Loucy (cell line): ENCODE results near the gene ADAMTS8.

Experiments used
- H2AFZ ChIP-seq: fragments of 200-600 bp; sonication (generic); 2 replicates; pipeline ENCODE4 v1.6.0; 2016; ENCODE audit warnings: antibody characterized with exemption, mild to moderate bottlenecking, low read length, moderate library complexity
- H3F3A ChIP-seq: fragments of 200-600 bp; 2 replicates; pipeline ENCODE4 v1.6.0; 2016; ENCODE audit warnings: antibody characterized with exemption, low read depth, mild to moderate bottlenecking
- H3K27me3 ChIP-seq: fragments of 200-600 bp; sonication (generic); 2 replicates; pipeline ENCODE4 v1.6.1; 2014; ENCODE audit warnings: low read length, mild to moderate bottlenecking; ENCODE audit not compliant: insufficient read depth, poor library complexity, severe bottlenecking
- H3K36me3 ChIP-seq: fragments of 200-600 bp; sonication (generic); 2 replicates; pipeline ENCODE4 v1.6.1; 2016; ENCODE audit warnings: low read length; ENCODE audit not compliant: insufficient read depth
- H3K4me1 ChIP-seq: fragments of 200-600 bp; sonication (generic); 2 replicates; pipeline ENCODE4 v1.5.1; 2014; ENCODE audit warnings: low read length, mild to moderate bottlenecking; ENCODE audit not compliant: insufficient read depth, poor library complexity, severe bottlenecking
- H3K4me2 ChIP-seq: fragments of 200-600 bp; sonication (generic); 2 replicates; pipeline ENCODE4 v1.6.0; 2014; ENCODE audit warnings: antibody characterized with exemption, low read length, low read depth, mild to moderate bottlenecking; ENCODE audit not compliant: poor library complexity, severe bottlenecking
- H3K4me3 ChIP-seq: fragments of 200-600 bp; sonication (generic); 2 replicates; pipeline ENCODE4 v1.5.1; 2014; ENCODE audit warnings: low read length, mild to moderate bottlenecking, mixed read lengths; ENCODE audit not compliant: poor library complexity, severe bottlenecking
- H3K79me2 ChIP-seq: fragments of 200-600 bp; sonication (generic); 2 replicates; pipeline ENCODE4 v1.6.1; 2014; ENCODE audit warnings: low read length; ENCODE audit not compliant: insufficient read depth
- H3K9ac ChIP-seq: fragments of 200-600 bp; sonication (generic); 2 replicates; pipeline ENCODE4 v1.6.0; 2014; ENCODE audit warnings: mild to moderate bottlenecking, low read depth, low read length, moderate library complexity; ENCODE audit not compliant: poor library complexity, severe bottlenecking
- H3K9me2 ChIP-seq: fragments of 200-600 bp; sonication (generic); replicated peaks from 2 replicates; pipeline ENCODE4 v1.6.1; 2016; ENCODE audit warnings: low read depth, low read length, mixed read lengths
- H3K9me3 ChIP-seq: fragments of 200-600 bp; sonication (generic); 2 replicates; pipeline ENCODE4 v1.6.1; 2014; ENCODE audit warnings: mild to moderate bottlenecking, antibody characterized with exemption, low read length, low read depth; ENCODE audit not compliant: insufficient read depth
- H4K20me1 ChIP-seq: fragments of 200-600 bp; sonication (generic); 2 replicates; pipeline ENCODE4 v1.6.0; 2014; ENCODE audit warnings: antibody characterized with exemption, low read length, mild to moderate bottlenecking; ENCODE audit not compliant: insufficient read depth, poor library complexity, severe bottlenecking
- EZH2phosphoT487 ChIP-seq: fragments of 200-600 bp; IDR thresholded peaks from 2 replicates; pipeline ENCODE4 v1.6.1; 2018; ENCODE audit warnings: antibody characterized with exemption, mild to moderate bottlenecking, moderate library complexity, borderline replicate concordance
- TF ChIP-seq, protein P1 (sequence below): fragments of 200-600 bp; sonication (generic); conservative IDR thresholded peaks from 2 replicates; pipeline ENCODE4 v1.5.1; 2014; ENCODE audit warnings: mild to moderate bottlenecking, antibody characterized with exemption, low read length

The ADAMTS8 gene

GRCh38 chr11:130467116-130467900 lies 38.9 kb upstream of the ADAMTS8 start:
- no peak for TF ChIP-seq EZH2phosphoT487
- no peak overlapping the region for H3K4me3 ChIP-seq

DNA sequence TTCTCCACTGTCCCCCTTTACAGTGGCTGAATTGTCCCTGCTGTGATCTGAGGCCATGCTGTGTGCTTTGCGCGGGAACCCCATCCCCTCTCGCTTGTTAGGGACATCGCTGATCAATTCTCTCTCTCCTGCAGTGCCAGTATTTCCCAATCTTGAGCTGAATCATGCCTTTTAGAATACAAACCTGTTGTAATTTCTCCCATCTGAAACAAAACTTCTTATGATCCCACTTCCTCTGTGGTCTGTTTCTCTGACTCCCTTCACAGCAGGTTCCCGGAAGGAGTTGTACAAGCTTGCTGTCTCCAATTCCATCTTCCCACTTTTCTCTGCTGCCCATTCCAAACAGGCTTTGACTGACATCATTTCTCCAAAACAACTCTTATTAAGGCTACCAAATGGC lies 36.9 kb upstream of the ADAMTS8 start:
- Histone ChIP-seq H3K36me3 (no peaks in the 10 kb centered on the region), H3K27me3 (no peaks in the 10 kb centered on the region), H2AFZ (no peak overlapping the region), H3K4me3 (no peak overlapping the region), H3K9me3 (no peaks in the 10 kb centered on the region), H3K4me2 (no peak overlapping the region), H3K79me2 (no peaks in the 10 kb centered on the region), H4K20me1 (no peaks in the 10 kb centered on the region), H3K9ac (no peak overlapping the region), H3K4me1 (no peaks in the 10 kb centered on the region), H3K9me2 (no peaks in the 10 kb centered on the region), H3F3A (no peaks in the 10 kb centered on the region)
- TF ChIP-seq, protein P1, sequence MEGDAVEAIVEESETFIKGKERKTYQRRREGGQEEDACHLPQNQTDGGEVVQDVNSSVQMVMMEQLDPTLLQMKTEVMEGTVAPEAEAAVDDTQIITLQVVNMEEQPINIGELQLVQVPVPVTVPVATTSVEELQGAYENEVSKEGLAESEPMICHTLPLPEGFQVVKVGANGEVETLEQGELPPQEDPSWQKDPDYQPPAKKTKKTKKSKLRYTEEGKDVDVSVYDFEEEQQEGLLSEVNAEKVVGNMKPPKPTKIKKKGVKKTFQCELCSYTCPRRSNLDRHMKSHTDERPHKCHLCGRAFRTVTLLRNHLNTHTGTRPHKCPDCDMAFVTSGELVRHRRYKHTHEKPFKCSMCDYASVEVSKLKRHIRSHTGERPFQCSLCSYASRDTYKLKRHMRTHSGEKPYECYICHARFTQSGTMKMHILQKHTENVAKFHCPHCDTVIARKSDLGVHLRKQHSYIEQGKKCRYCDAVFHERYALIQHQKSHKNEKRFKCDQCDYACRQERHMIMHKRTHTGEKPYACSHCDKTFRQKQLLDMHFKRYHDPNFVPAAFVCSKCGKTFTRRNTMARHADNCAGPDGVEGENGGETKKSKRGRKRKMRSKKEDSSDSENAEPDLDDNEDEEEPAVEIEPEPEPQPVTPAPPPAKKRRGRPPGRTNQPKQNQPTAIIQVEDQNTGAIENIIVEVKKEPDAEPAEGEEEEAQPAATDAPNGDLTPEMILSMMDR, result no peak
- TF ChIP-seq EZH2phosphoT487, result no peak

More at GRCh38 chr11:130467116-130467900, 38.9 kb upstream of the ADAMTS8 start:
- Histone ChIP-seq H3K36me3 (no peaks in the 10 kb centered on the region), H2AFZ (no peak overlapping the region), H3K9ac (no peak overlapping the region), H3K4me1 (no peaks in the 10 kb centered on the region), H3K9me3 (no peaks in the 10 kb centered on the region), H4K20me1 (no peaks in the 10 kb centered on the region), H3K9me2 (no peaks in the 10 kb centered on the region), H3F3A (no peaks in the 10 kb centered on the region), H3K79me2 (no peaks in the 10 kb centered on the region), H3K27me3 (no peaks in the 10 kb centered on the region), H3K4me2 (no peak overlapping the region)

DNA sequence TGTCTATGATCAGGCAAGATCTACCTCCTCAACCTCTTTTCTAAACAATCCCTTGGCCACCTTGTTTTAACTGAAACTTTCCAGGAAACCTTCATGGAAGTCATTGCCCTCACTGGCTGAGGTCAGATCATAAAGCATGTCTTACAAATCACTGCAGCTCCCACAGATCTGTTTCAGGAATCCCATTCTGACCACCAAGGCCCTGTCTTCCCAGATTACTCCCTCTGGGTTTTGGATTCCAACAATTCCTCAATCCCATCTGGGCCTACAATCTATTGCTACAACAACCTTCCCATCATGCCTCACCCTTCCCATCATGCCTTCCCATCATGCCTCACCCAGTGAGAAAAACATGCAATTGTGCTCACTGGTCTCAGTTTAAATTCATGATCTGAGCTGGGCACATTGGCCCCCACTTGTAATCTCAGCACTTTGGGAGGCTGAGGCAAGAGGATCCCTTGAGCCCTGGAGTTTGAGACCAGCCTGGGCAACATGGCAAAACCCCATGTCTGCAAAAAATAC lies 35.9 kb upstream of the ADAMTS8 start:
- H3K27me3 ChIP-seq, result no peaks in the 10 kb centered on the region
- no peak overlapping the region for H3K9ac ChIP-seq
- H2AFZ ChIP-seq, result no peak overlapping the region
- H3F3A ChIP-seq, result no peaks in the 10 kb centered on the region
- no peaks in the 10 kb centered on the region for H3K79me2 ChIP-seq
- no peaks in the 10 kb centered on the region for H3K9me2 ChIP-seq
- no peak overlapping the region for H3K4me3 ChIP-seq
- TF ChIP-seq, protein P1, result no peak
- TF ChIP-seq EZH2phosphoT487, result no peak
- H3K9me3 ChIP-seq, result no peaks in the 10 kb centered on the region
- no peaks in the 10 kb centered on the region for H3K36me3 ChIP-seq
- H3K4me1 ChIP-seq, result no peaks in the 10 kb centered on the region
- H4K20me1 ChIP-seq, result no peaks in the 10 kb centered on the region
- no peak overlapping the region for H3K4me2 ChIP-seq
